Activated naive CD8-positive, alpha-beta T cell treated with anti-CD3 and anti-CD28 coated beads, Interleukin-2, amount 10 ng/mL, durations not matched to agents 7 days and 5 days (primary cell): Measurements from ENCODE around the gene BST2. TPM values are rescaled to one million over a fixed set of nuclear protein-coding genes. Genes with fewer than 3 reads are reported as not detected.
A peak's percentile ranks its signal among the peaks of the same experiment; 100 is the strongest.

Experiments
- ATAC-seq: fragments of 150-1000 bp; cut with Tn5 transposase; one replicate; pipeline ENCODE4 v1.10.0; 2021; ENCODE audit warnings: low read depth, moderate library complexity
- POLR2A ChIA-PET: fragments of 350-600 bp; sonication (Branson Sonifier 250); formaldehyde crosslinking; loops from one replicate; lab custom pipeline; 2021; ENCODE audit warnings: antibody characterized with exemption; lab: Charles Lee
- DNase-seq: peaks from one replicate; pipeline ENCODE4 v3.0.0; 2021
- H3K27ac Mint-ChIP-seq: one replicate; pipeline ENCODE4 v1.8.0; 2022; ENCODE audit warnings: mild to moderate bottlenecking, mixed read lengths
- H3K27me3 Mint-ChIP-seq: one replicate; pipeline ENCODE4 v1.8.0; 2022; ENCODE audit warnings: mild to moderate bottlenecking, moderate library complexity, mixed read lengths
- H3K36me3 Mint-ChIP-seq: one replicate; pipeline ENCODE4 v1.8.0; 2021; ENCODE audit warnings: mild to moderate bottlenecking, mixed read lengths
- H3K4me1 Mint-ChIP-seq: one replicate; pipeline ENCODE4 v1.8.0; 2021; ENCODE audit warnings: mixed read lengths
- H3K4me3 Mint-ChIP-seq: one replicate; pipeline ENCODE4 v1.8.0; 2022; ENCODE audit warnings: mild to moderate bottlenecking, moderate library complexity, mixed read lengths
- H3K9me3 Mint-ChIP-seq: one replicate; pipeline ENCODE4 v1.8.0; 2021; ENCODE audit warnings: mixed read lengths
- total RNA-seq, 2 experiments: library from RNA; stranded (reverse); gene quantifications; one replicate each; pipeline ENCODE4 v1.2.3, GENCODE V29; 2021

The BST2 gene, protein sequence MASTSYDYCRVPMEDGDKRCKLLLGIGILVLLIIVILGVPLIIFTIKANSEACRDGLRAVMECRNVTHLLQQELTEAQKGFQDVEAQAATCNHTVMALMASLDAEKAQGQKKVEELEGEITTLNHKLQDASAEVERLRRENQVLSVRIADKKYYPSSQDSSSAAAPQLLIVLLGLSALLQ
- 100 to 1,000 TPM; 197 to 201 TPM for total RNA-seq

- Mint-ChIP-seq H3K4me3 (peak within 1 kb of the TSS; percentile 89), H3K4me1 (peaks cover 27% of the 10 kb centered on the region), H3K27me3 (no peaks in the 10 kb centered on the region), H3K27ac (peak within 1 kb of the TSS; percentile 91), H3K36me3 (peaks cover 22% of the 10 kb centered on the region), H3K9me3 (no peaks in the 10 kb centered on the region)
- POLR2A ChIA-PET, result interaction anchor here (0.5 to 6.3 kb wide), 23 partner anchors 11 to 876 kb away, joined by 3 to 64 read pairs (median 3); partner anchors contain the start of genes ANO8, CCDC194, DDA1 and JUND
- DNase-seq (peak; percentile 71), ATAC-seq (peak; percentile 83)
Observed at GRCh38 chr19:17405250-17406045, at the start of gene BST2. Gene BST2 (minus strand): TSS chr19:17405630. CDS start chr19:17405575, 55 bp downstream.

GRCh38 chr19:17454576-17455071, 49.2 kb upstream of the BST2 start:
- POLR2A ChIA-PET, result no interaction called here
- peaks cover 11% of the 10 kb centered on the region for H3K4me1 Mint-ChIP-seq
- no peak for ATAC-seq
- no peak for DNase-seq
- H3K27ac Mint-ChIP-seq, result no peak overlapping the region
- H3K9me3 Mint-ChIP-seq, result no peaks in the 10 kb centered on the region
- H3K4me3 Mint-ChIP-seq, result no peak overlapping the region
- peaks cover 45% of the 10 kb centered on the region for H3K27me3 Mint-ChIP-seq
- H3K36me3 Mint-ChIP-seq, result no peaks in the 10 kb centered on the region

- Mint-ChIP-seq H3K4me3 (no peak overlapping the region), H3K9me3 (no peaks in the 10 kb centered on the region), H3K27me3 (peaks cover 47% of the 10 kb centered on the region), H3K4me1 (peaks cover 13% of the 10 kb centered on the region), H3K36me3 (no peaks in the 10 kb centered on the region), H3K27ac (no peak overlapping the region)
- ATAC-seq, result no peak
- POLR2A ChIA-PET, result no interaction called here
- no peak for DNase-seq
Observed at GRCh38 chr19:17451820-17452219, 46.4 kb upstream of the BST2 start.

- no peak overlapping the region for H3K4me3 Mint-ChIP-seq
- POLR2A ChIA-PET, result no interaction called here
- H3K36me3 Mint-ChIP-seq, result no peaks in the 10 kb centered on the region
- no peaks in the 10 kb centered on the region for H3K9me3 Mint-ChIP-seq
- ATAC-seq (peak; percentile 27), DNase-seq (no peak)
- no peak overlapping the region for H3K27ac Mint-ChIP-seq
- peaks cover 39% of the 10 kb centered on the region for H3K27me3 Mint-ChIP-seq
- H3K4me1 Mint-ChIP-seq, result peaks cover 13% of the 10 kb centered on the region
Observed at GRCh38 chr19:17450264-17451075, 45.0 kb upstream of the BST2 start.

DNA sequence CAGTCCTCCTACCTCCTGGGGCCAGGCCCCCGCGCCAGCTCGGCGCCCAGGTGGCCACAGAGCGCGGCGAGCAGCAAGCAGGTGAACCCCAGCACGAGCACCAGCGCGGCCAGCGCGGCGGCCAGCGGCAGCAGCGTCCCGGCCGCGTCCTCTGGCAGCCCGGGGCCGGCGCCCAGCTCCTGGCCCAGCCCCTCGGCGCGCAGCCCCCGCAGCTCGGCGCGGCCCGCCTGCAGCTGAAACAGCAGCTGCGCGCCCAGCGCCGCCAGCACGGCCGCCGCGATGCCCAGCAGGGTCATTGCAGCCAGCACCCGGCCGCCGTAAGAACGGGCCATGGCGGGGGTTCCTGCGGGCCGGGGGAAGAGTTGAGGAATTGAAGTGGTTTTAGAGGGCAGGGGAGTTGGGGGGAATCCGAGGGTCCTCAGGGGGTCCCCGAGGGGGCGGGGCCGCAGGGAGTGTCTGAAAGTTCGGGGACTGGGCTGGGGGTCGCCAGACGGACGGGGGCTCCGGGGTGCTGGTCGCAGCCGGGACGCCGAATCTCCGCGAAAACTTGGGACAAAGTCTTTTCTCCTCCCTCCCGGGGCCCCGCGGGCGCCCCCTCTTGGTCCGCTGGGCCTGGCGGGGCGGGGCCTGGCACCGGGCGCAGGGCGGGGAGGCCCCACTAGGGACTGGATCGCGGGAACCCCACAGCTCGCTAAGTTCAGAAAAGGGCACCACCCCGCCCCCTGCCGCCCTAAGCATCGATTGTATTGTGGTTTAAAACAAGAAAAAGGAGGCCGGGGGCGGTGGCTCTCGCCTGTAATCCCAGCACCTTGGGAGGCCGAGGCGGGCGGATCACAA, 42.9 kb upstream of the BST2 start, which contains the start of gene TMEM221:
TSS of gene TMEM221 (minus strand) at position 538 of the 837 bp plus-strand sequence. CDS start at position 332, 206 bp downstream.
- peak; percentile 71 for DNase-seq
- no peaks in the 10 kb centered on the region for H3K9me3 Mint-ChIP-seq
- no peak within 1 kb of the TSS for H3K27ac Mint-ChIP-seq
- H3K27me3 Mint-ChIP-seq, result peaks cover 23% of the 10 kb centered on the region
- ATAC-seq, result peak; percentile 73
- H3K4me3 Mint-ChIP-seq, result peak within 1 kb of the TSS; percentile 51
- H3K36me3 Mint-ChIP-seq, result no peaks in the 10 kb centered on the region
- H3K4me1 Mint-ChIP-seq, result peaks cover 13% of the 10 kb centered on the region
- POLR2A ChIA-PET, result no interaction called here

DNA sequence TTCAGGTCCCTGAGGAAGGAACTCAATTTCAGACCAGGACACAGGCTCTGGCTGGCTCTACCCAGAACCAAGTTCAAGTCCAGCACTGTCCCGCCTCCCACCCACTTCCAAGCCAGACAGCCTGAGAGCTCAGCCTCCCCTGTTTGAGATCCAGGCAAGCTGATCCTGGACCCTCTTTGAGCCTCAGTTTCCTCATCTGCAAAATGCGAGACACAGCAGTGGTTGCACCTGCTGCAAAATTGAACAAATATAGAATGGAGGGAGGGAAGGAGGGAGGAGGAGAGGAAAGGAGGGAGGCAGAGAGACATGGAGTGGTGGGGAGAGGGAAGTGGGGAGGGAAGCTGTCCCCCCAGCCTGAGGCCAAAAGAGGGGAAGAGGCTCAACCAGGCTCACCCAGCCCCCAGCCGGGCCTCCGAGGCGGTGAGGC, 42.3 kb upstream of the BST2 start:
- ATAC-seq (no peak), DNase-seq (no peak)
- POLR2A ChIA-PET, result no interaction called here
- H3K27me3 Mint-ChIP-seq, result peaks cover 22% of the 10 kb centered on the region
- H3K4me3 Mint-ChIP-seq, result peak overlapping the region; percentile 25
- H3K36me3 Mint-ChIP-seq, result no peaks in the 10 kb centered on the region
- H3K9me3 Mint-ChIP-seq, result no peaks in the 10 kb centered on the region
- H3K27ac Mint-ChIP-seq, result no peak overlapping the region
- H3K4me1 Mint-ChIP-seq, result peaks cover 13% of the 10 kb centered on the region

- no peak for ATAC-seq
- no peak overlapping the region for H3K27ac Mint-ChIP-seq
- peaks cover 12% of the 10 kb centered on the region for H3K4me1 Mint-ChIP-seq
- DNase-seq, result no peak
- POLR2A ChIA-PET, result interaction anchor here (0.6 kb wide), 1 partner anchor 1182 kb away, joined by 3 read pairs; no protein-coding TSS in a partner anchor
- no peaks in the 10 kb centered on the region for H3K9me3 Mint-ChIP-seq
- H3K36me3 Mint-ChIP-seq, result no peaks in the 10 kb centered on the region
- H3K4me3 Mint-ChIP-seq, result no peak overlapping the region
- H3K27me3 Mint-ChIP-seq, result peaks cover 22% of the 10 kb centered on the region
Observed at GRCh38 chr19:17445526-17446165, 40.2 kb upstream of the BST2 start.

DNA sequence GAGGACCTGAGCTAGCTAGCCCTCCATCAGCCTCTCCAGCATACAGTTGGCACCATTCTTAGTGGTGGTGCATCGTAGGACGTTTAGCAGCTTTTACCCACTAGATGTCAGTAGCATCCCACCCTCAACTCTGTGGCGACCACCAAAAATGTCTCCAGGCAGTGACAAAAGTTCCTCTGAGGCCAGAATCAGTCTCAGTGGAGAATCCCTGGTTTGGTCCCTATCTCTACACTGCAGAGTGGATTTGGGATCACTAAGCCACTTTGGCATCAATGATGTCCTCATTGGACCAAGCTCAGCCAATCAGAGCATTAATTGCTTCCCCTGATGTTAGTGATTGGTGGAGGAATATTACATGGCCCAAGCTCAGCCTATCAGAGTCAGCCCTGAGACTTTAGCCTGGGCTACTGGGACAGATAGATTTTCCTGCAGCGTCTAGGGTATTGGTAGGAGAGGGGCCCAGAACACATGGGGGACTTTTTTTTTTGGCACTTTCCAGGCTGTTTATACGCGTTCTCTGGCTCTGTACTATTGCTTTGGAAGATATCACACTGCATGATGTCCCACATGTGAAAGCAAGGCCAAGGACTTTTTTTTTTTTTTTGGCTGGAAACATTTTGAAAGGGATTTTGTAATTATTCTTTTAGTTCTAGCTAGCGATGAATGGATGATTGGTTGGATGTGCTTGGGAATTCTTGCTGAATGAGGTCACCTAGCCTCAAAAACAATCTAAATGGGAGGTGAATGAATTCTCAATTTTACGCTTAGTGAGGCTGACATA, 36.0 kb upstream of the BST2 start:
- POLR2A ChIA-PET, result interaction anchor here (0.7 kb wide), 1 partner anchor 171 kb away, joined by 3 read pairs; no protein-coding TSS in a partner anchor
- DNase-seq (no peak), ATAC-seq (peak; percentile 67)
- H3K27ac Mint-ChIP-seq, result no peak overlapping the region
- H3K36me3 Mint-ChIP-seq, result no peaks in the 10 kb centered on the region
- H3K9me3 Mint-ChIP-seq, result no peaks in the 10 kb centered on the region
- no peaks in the 10 kb centered on the region for H3K4me1 Mint-ChIP-seq
- no peak overlapping the region for H3K4me3 Mint-ChIP-seq
- no peaks in the 10 kb centered on the region for H3K27me3 Mint-ChIP-seq

DNA sequence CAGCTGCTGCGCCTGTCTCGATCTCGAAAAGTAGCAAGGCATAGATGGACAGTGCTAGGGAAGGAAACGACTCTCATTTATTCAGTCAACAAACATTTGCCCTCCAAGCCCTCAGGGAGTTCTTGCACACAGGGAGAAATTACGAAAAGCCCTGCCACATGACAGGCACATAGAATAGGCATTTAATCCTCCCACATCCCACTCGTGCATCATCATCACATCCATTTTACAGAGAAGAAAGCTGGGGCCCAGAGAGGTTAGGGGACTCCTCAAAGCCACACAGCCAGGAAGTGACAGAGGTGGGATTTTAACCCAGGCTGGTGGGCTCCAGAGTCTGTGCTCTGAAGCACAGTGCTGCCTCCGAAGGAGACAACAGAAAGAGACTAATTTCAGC, 31.4 kb upstream of the BST2 start:
- Mint-ChIP-seq H3K9me3 (no peaks in the 10 kb centered on the region), H3K27ac (no peak overlapping the region), H3K27me3 (no peaks in the 10 kb centered on the region), H3K4me3 (no peak overlapping the region), H3K4me1 (no peaks in the 10 kb centered on the region), H3K36me3 (no peaks in the 10 kb centered on the region)
- POLR2A ChIA-PET, result no interaction called here
- ATAC-seq, result no peak
- DNase-seq, result no peak

GRCh38 chr19:17436094-17436873, 30.9 kb upstream of the BST2 start:
- no peak overlapping the region for H3K4me3 Mint-ChIP-seq
- no peaks in the 10 kb centered on the region for H3K36me3 Mint-ChIP-seq
- no peak overlapping the region for H3K27ac Mint-ChIP-seq
- no peak for DNase-seq
- H3K9me3 Mint-ChIP-seq, result no peaks in the 10 kb centered on the region
- POLR2A ChIA-PET, result no interaction called here
- ATAC-seq, result no peak
- H3K27me3 Mint-ChIP-seq, result no peaks in the 10 kb centered on the region
- peaks cover 2% of the 10 kb centered on the region for H3K4me1 Mint-ChIP-seq

- no peaks in the 10 kb centered on the region for H3K9me3 Mint-ChIP-seq
- H3K4me1 Mint-ChIP-seq, result peaks cover 2% of the 10 kb centered on the region
- H3K27ac Mint-ChIP-seq, result no peak overlapping the region
- ATAC-seq (no peak), DNase-seq (no peak)
- no peaks in the 10 kb centered on the region for H3K36me3 Mint-ChIP-seq
- H3K4me3 Mint-ChIP-seq, result no peak overlapping the region
- H3K27me3 Mint-ChIP-seq, result no peaks in the 10 kb centered on the region
- POLR2A ChIA-PET, result no interaction called here
Observed at GRCh38 chr19:17435218-17435617, 29.8 kb upstream of the BST2 start.
